G401 (cell line): ENCODE data around the gene SLC6A17. TPM values are rescaled to one million over a fixed set of nuclear protein-coding genes. Genes with fewer than 3 reads are reported as not detected.

Experiments used
- DNase-seq: peaks from one replicate; pipeline ENCODE4 v3.0.0-alpha.2; 2015; ENCODE audit warnings: low spot score
- in situ Hi-C: cut with HindIII; loops from 2 replicates; pipeline ENCODE4 v1.10.0; 2016; ENCODE audit warnings: low sequenced_read_pairs, mixed read lengths
- total RNA-seq: library from RNA; depleted of rRNA; stranded (reverse); fragments of >200 nt; shearing (Covaris generic); gene quantifications from 2 replicates; pipeline ENCODE4 v1.2.3, GENCODE V29; 2014

The SLC6A17 gene
- total RNA-seq, 1 experiment from 2014 or later, result 1.3 TPM

- in situ Hi-C loops, result no loop called here
- DNase-seq, result peak; percentile 79
Observed at GRCh38 chr1:110133436-110133835, 16.9 kb upstream of the SLC6A17 start.

- no peak for DNase-seq
- in situ Hi-C loops, result no loop called here
Observed at GRCh38 chr1:110134050-110134595, 16.2 kb upstream of the SLC6A17 start.

- in situ Hi-C loops, result no loop called here
- peak; percentile 61 for DNase-seq
Observed at GRCh38 chr1:110135246-110135645, 15.0 kb upstream of the SLC6A17 start.

- peak; percentile 59 for DNase-seq
- in situ Hi-C loops, result no loop called here
Observed at GRCh38 chr1:110135666-110136065, 14.6 kb upstream of the SLC6A17 start.

- in situ Hi-C loops, result no loop called here
- DNase-seq, result peak; percentile 99
Observed at GRCh38 chr1:110136911-110137310, 13.4 kb upstream of the SLC6A17 start.

- DNase-seq, result no peak
- in situ Hi-C loops, result no loop called here
Observed at GRCh38 chr1:110138956-110139355, 11.3 kb upstream of the SLC6A17 start.

GRCh38 chr1:110144366-110144765 is 5.9 kb upstream of the SLC6A17 start:
- no peak for DNase-seq
- in situ Hi-C loops, result no loop called here

GRCh38 chr1:110148961-110149360 is 1.3 kb upstream of the SLC6A17 start:
- in situ Hi-C loops, result no loop called here
- no peak for DNase-seq

- peak; percentile 51 for DNase-seq
- in situ Hi-C loops, result no loop called here
Observed at GRCh38 chr1:110151175-110151669, 928 bp downstream of the SLC6A17 start.

- peak; percentile 37 for DNase-seq
- in situ Hi-C loops, result no loop called here
Observed at GRCh38 chr1:110152133-110152785, 2.0 kb downstream of the SLC6A17 start.

GRCh38 chr1:110153407-110153950 is 3.2 kb downstream of the SLC6A17 start:
- in situ Hi-C loops, result no loop called here
- peak; percentile 37 for DNase-seq

- DNase-seq, result no peak
- in situ Hi-C loops, result no loop called here
Observed at GRCh38 chr1:110155878-110156522, 5.7 kb downstream of the SLC6A17 start.

GRCh38 chr1:110158261-110158660 is 8.0 kb downstream of the SLC6A17 start:
- in situ Hi-C loops, result no loop called here
- DNase-seq, result no peak

GRCh38 chr1:110159168-110159567 is 8.9 kb downstream of the SLC6A17 start:
- DNase-seq, result peak; percentile 74
- in situ Hi-C loops, result no loop called here

- DNase-seq, result peak; percentile 65
- in situ Hi-C loops, result no loop called here
Observed at GRCh38 chr1:110160538-110161100, 10.3 kb downstream of the SLC6A17 start.

GRCh38 chr1:110161165-110161564 is 10.9 kb downstream of the SLC6A17 start:
- DNase-seq, result no peak
- in situ Hi-C loops, result no loop called here

- in situ Hi-C loops, result no loop called here
- DNase-seq, result peak; percentile 93
Observed at GRCh38 chr1:110161849-110162248, 11.6 kb downstream of the SLC6A17 start.

- DNase-seq, result no peak
- in situ Hi-C loops, result no loop called here
Observed at GRCh38 chr1:110163591-110163990, 13.3 kb downstream of the SLC6A17 start.

GRCh38 chr1:110164725-110165350 is 14.5 kb downstream of the SLC6A17 start:
- peak; percentile 78 for DNase-seq
- in situ Hi-C loops, result no loop called here
